ENCODE measurements around the gene KCNJ4.

GRCh38 chr22:38383417-38383816 lies 71.6 kb downstream of the KCNJ4 start:
- TF ChIP-seq EP300 (IDR thresholded peaks at IDR 0.05) (no peak), CTCF (IDR thresholded peaks at IDR 0.05) (no peak), POLR2A (IDR thresholded peaks at IDR 0.05; ENCODE audit: low read depth) (no peak)

All from esophagus muscularis mucosa (tissue), 4 donors.